ENCODE data around the gene FGG.

FGG gene

DNA sequence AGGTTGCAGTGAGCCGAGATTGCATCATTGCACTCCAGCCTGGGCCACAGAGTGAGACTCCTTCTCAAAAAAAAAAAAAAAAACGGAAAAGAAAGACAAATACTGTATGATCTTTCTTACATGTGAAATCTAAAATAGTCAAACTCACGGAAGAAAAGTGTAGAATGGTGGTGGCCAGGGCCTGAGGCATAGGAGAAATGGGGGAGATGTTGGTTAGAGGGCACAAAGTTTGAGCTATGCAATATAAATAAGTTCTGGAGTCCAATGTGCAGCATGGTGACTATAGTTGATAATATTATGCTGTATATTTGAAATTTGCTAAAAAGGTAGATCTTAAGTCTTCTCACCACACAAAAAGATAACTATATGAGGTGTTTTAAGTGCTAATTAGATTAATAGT is 20.6 kb downstream of the FGG start:
- no peaks in the 10 kb centered on the region for H3K4me1 ChIP-seq (ENCODE audit: control insufficient read depth, insufficient read depth, low read length)
- no peak overlapping the region for H3K4me3 ChIP-seq (ENCODE audit: low read length)
- H3K9ac ChIP-seq (ENCODE audit: low read length) = no peak overlapping the region
- H3K27me3 ChIP-seq (ENCODE audit: control insufficient read depth, insufficient read depth, low read length) = no peaks in the 10 kb centered on the region
- no peaks in the 10 kb centered on the region for H3K9me3 ChIP-seq (ENCODE audit: control insufficient read depth, low read length)
- no peaks in the 10 kb centered on the region for H3K36me3 ChIP-seq (ENCODE audit: control insufficient read depth, insufficient read depth, low read length)

- Histone ChIP-seq H3K4me1 (ENCODE audit: control insufficient read depth, insufficient read depth, low read length) (no peaks in the 10 kb centered on the region), H3K36me3 (ENCODE audit: control insufficient read depth, insufficient read depth, low read length) (no peaks in the 10 kb centered on the region), H3K9me3 (ENCODE audit: control insufficient read depth, low read length) (no peaks in the 10 kb centered on the region), H3K9ac (ENCODE audit: low read length) (no peak within 1 kb of the TSS), H3K27me3 (ENCODE audit: control insufficient read depth, insufficient read depth, low read length) (no peaks in the 10 kb centered on the region), H3K4me3 (ENCODE audit: low read length) (no peak within 1 kb of the TSS)
Measured at GRCh38 chr4:154590329-154591006, 22.0 kb downstream of the FGG start, which contains the start of gene FGA. Gene FGA, minus strand, starts transcription at chr4:154590742. Its CDS starts 55 bp downstream, at chr4:154590687.

DNA sequence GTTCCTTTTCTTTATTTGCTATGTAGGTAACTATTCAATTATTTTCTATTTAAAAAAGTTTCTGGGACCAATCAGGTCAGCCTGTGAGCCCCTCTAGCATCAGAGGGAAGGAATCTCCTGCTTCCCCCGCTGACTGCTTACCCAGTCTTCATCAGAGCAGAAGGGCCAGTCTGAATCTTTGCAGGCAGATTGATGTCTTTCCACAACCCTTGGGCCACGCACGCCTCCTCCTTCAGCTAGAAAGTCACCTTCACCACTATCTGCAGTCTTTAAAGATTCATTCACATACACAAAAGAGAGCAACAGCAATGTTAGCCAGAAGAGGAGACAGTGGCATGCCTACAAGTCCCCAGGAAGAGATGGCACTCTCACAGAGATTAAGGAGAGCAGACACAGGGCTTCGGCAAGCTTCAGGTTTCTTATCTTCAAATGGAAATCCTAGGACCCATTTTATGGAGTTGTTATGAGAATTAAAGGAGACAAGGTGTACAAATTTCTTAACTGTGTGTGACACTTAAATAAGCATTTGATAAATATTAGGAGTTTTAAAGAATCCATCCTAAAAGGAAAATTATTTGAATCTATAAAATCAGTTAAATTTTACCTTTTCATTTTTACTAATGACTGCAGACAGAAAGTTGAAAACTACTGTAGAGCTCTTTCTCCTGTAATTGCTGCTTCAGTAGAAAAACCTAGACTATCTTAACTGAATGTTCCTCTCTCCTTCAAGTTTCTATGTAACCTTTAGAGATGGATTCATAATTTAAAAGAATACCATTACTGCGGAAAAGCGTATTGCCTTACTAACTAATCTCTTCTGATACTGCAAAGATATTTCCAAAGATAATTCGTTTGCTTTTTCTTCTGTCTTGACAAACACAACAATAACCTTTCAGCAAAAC is 22.9 kb downstream of the FGG start:
- Histone ChIP-seq H3K9me3 (ENCODE audit: control insufficient read depth, low read length) (no peaks in the 10 kb centered on the region), H3K4me1 (ENCODE audit: control insufficient read depth, insufficient read depth, low read length) (no peaks in the 10 kb centered on the region), H3K9ac (ENCODE audit: low read length) (no peak overlapping the region), H3K27me3 (ENCODE audit: control insufficient read depth, insufficient read depth, low read length) (no peaks in the 10 kb centered on the region), H3K4me3 (ENCODE audit: low read length) (no peak overlapping the region), H3K36me3 (ENCODE audit: control insufficient read depth, insufficient read depth, low read length) (no peaks in the 10 kb centered on the region)

DNA sequence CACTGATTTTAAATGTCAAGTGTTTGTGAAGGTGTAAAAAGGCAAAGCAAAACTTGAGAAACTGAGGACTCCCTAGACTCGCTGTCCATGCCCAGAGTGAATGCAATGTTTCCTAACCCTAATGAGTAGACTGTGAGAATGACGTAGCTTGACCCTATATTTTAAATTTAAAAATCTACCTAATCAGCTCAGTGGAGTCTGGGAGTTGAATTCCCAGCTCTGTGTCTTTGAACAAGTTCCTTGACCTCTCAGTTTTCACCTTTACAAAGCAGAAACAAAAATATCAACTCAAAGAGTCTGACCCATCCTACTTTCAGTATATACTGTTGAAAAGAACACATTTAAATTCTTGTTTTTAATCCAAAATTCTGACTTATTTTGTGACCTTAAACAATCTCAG is 24.3 kb downstream of the FGG start:
- Histone ChIP-seq H3K9me3 (ENCODE audit: control insufficient read depth, low read length) (no peaks in the 10 kb centered on the region), H3K36me3 (ENCODE audit: control insufficient read depth, insufficient read depth, low read length) (no peaks in the 10 kb centered on the region), H3K4me3 (ENCODE audit: low read length) (no peak overlapping the region), H3K9ac (ENCODE audit: low read length) (no peak overlapping the region), H3K4me1 (ENCODE audit: control insufficient read depth, insufficient read depth, low read length) (no peaks in the 10 kb centered on the region), H3K27me3 (ENCODE audit: control insufficient read depth, insufficient read depth, low read length) (no peaks in the 10 kb centered on the region)

DNA sequence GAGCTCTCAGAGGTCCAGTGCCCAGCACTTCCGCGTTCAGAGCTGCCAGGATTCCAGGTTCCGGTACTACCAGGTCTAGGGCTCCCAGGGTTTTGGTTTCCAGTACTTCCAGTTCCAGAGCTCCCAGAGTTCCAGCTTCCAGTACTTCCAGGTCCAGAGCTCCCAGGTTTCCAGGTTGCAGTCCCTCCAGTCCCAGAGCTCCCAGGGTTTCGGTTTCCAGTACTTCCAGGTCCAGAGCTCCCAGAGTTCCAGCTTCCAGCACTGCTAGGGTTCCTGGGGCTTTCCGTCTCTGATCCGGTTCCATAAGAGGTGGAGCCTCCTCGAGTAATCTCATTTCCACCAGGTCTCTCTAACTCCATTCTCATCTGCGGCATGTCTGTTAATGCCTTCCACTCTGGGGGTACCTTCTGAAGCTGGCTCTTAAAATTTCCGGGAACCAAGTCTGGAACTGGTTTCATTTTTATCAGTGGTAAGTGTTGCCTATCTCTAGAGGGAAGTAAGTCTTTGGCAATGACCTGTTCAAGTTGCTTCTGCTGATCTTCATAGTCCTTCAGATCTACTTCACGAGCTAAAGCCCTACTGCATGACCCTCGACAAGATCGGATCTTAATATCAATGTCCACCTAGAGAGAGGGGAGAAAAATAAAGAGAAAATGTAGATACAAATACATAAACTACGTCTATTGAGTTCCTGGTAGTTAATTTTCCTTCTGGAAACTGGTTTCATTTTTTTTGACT is 26.0 kb downstream of the FGG start:
- Histone ChIP-seq H3K36me3 (ENCODE audit: control insufficient read depth, insufficient read depth, low read length) (no peaks in the 10 kb centered on the region), H3K4me3 (ENCODE audit: low read length) (no peak overlapping the region), H3K27me3 (ENCODE audit: control insufficient read depth, insufficient read depth, low read length) (no peaks in the 10 kb centered on the region), H3K4me1 (ENCODE audit: control insufficient read depth, insufficient read depth, low read length) (no peaks in the 10 kb centered on the region), H3K9me3 (ENCODE audit: control insufficient read depth, low read length) (no peaks in the 10 kb centered on the region), H3K9ac (ENCODE audit: low read length) (no peak overlapping the region)

DNA sequence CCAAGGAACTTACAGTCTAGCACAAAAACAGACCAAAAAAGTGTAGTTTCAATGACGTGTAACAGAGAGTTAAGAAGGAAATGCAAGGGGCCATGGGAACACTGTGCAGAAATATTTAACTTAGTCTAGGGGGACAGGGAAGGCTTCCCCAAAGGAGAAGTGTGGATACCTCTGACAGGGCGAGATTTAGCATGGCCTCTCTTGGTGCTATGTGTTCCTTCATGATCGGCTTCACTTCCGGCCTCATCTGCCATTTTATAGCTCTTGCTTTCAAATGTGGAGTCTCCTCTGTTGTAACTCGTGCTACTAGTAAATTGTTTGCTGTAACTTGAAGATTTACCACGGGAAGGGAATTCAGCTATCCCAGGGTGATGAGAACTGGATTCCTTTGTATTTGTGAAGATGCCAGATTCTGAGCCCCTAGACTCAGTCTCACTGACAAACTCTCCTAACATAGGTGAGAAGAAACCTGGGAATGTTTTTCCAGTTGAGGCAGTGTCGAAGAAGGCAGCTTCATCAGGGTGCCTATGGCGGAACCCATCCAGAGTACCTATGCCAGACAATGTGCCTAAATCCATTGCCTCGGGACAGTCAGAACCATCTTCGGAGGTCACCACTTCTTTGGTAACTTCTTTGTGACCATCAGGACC is 27.0 kb downstream of the FGG start:
- Histone ChIP-seq H3K9me3 (ENCODE audit: control insufficient read depth, low read length) (no peaks in the 10 kb centered on the region), H3K4me1 (ENCODE audit: control insufficient read depth, insufficient read depth, low read length) (no peaks in the 10 kb centered on the region), H3K9ac (ENCODE audit: low read length) (no peak overlapping the region), H3K36me3 (ENCODE audit: control insufficient read depth, insufficient read depth, low read length) (no peaks in the 10 kb centered on the region), H3K27me3 (ENCODE audit: control insufficient read depth, insufficient read depth, low read length) (no peaks in the 10 kb centered on the region), H3K4me3 (ENCODE audit: low read length) (no peak overlapping the region)

DNA sequence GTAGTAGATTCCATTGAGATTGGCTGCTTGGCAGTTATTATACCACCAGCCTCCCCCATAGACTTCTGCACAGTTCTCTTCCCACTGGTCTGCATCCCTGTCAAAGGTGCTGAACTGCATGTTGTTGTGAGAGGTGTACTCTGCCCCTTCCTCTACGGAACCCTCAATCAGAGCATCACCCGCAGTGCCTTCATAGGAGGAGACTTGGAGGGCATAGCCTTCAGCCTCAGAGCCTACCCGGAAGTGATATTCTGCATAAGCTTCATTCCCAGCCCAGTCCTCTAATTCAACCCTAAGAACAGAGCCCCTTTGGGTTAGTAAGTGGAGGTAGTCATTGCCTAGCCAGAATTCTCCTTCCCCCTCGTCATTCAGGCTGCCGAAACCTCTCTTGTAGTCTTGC is 28.2 kb downstream of the FGG start:
- Histone ChIP-seq H3K4me3 (ENCODE audit: low read length) (no peak overlapping the region), H3K36me3 (ENCODE audit: control insufficient read depth, insufficient read depth, low read length) (no peaks in the 10 kb centered on the region)

DNA sequence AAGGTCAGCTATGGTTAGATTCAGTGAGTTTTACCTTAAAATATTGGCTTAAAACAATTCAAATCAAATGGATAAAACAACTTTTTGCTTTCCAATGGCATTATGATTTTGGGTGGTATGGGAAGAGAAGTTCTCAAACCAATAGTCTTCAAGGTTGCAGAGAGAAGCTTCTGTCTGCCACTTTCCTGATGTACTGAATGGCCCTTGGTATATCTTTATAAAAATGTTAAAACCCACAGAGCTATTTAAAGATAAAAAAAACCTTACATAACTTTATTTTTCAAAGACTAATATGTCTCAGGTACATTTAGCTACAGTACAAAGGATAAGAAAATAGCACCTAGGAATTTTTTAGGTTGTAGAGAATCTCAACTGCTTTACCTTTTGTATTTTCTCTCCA is 28.8 kb downstream of the FGG start:
- H3K27me3 ChIP-seq (ENCODE audit: control insufficient read depth, insufficient read depth, low read length) = no peaks in the 10 kb centered on the region
- no peaks in the 10 kb centered on the region for H3K36me3 ChIP-seq (ENCODE audit: control insufficient read depth, insufficient read depth, low read length)
- H3K4me1 ChIP-seq (ENCODE audit: control insufficient read depth, insufficient read depth, low read length) = no peaks in the 10 kb centered on the region
- no peaks in the 10 kb centered on the region for H3K9me3 ChIP-seq (ENCODE audit: control insufficient read depth, low read length)
- no peak overlapping the region for H3K4me3 ChIP-seq (ENCODE audit: low read length)
- H3K9ac ChIP-seq (ENCODE audit: low read length) = no peak overlapping the region

More for the DNA sequence above, 28.2 kb downstream of the FGG start:
- Histone ChIP-seq H3K4me1 (ENCODE audit: control insufficient read depth, insufficient read depth, low read length) (no peaks in the 10 kb centered on the region), H3K9ac (ENCODE audit: low read length) (no peak overlapping the region), H3K9me3 (ENCODE audit: control insufficient read depth, low read length) (no peaks in the 10 kb centered on the region), H3K27me3 (ENCODE audit: control insufficient read depth, insufficient read depth, low read length) (no peaks in the 10 kb centered on the region)

- Histone ChIP-seq H3K9me3 (ENCODE audit: control insufficient read depth, low read length) (no peaks in the 10 kb centered on the region), H3K27me3 (ENCODE audit: control insufficient read depth, insufficient read depth, low read length) (no peaks in the 10 kb centered on the region), H3K4me1 (ENCODE audit: control insufficient read depth, insufficient read depth, low read length) (no peaks in the 10 kb centered on the region), H3K36me3 (ENCODE audit: control insufficient read depth, insufficient read depth, low read length) (no peaks in the 10 kb centered on the region), H3K9ac (ENCODE audit: low read length) (no peak overlapping the region), H3K4me3 (ENCODE audit: low read length) (no peak overlapping the region)
Measured at GRCh38 chr4:154583230-154583629, 29.2 kb downstream of the FGG start.

DNA sequence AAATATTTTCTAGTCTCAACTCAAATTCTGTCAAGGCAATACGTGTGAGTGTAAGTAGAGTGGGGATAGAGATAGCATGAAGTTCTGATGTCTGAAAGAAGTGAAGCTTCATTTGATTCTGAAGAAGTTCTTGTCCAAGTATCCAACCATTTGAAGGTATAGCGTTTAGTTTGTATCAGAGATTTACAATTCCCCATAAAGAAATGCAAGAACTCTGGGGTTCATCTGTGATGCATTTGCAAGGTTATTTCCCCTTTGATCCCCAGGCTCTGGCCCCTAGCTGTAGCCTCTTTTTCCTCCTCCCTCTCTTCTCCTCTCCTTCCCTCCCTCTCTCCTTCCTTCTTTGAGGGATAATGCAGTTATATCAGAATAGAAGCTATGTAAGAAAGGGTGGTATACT is 29.7 kb downstream of the FGG start:
- H3K36me3 ChIP-seq (ENCODE audit: control insufficient read depth, insufficient read depth, low read length) = no peaks in the 10 kb centered on the region

GRCh38 chr4:154579927-154580326 is 32.5 kb downstream of the FGG start:
- Histone ChIP-seq H3K4me1 (ENCODE audit: control insufficient read depth, insufficient read depth, low read length) (no peaks in the 10 kb centered on the region), H3K36me3 (ENCODE audit: control insufficient read depth, insufficient read depth, low read length) (no peaks in the 10 kb centered on the region), H3K9me3 (ENCODE audit: control insufficient read depth, low read length) (no peaks in the 10 kb centered on the region), H3K27me3 (ENCODE audit: control insufficient read depth, insufficient read depth, low read length) (no peaks in the 10 kb centered on the region), H3K9ac (ENCODE audit: low read length) (no peak overlapping the region), H3K4me3 (ENCODE audit: low read length) (no peak overlapping the region)

More for the DNA sequence above, 29.7 kb downstream of the FGG start:
- H3K9me3 ChIP-seq (ENCODE audit: control insufficient read depth, low read length) = no peaks in the 10 kb centered on the region
- no peaks in the 10 kb centered on the region for H3K4me1 ChIP-seq (ENCODE audit: control insufficient read depth, insufficient read depth, low read length)
- H3K4me3 ChIP-seq (ENCODE audit: low read length) = no peak overlapping the region
- no peak overlapping the region for H3K9ac ChIP-seq (ENCODE audit: low read length)
- H3K27me3 ChIP-seq (ENCODE audit: control insufficient read depth, insufficient read depth, low read length) = no peaks in the 10 kb centered on the region

All from mucosa of stomach (tissue), 1 donor.